ENCODE measurements around the gene IRX4.

Gene IRX4

DNA sequence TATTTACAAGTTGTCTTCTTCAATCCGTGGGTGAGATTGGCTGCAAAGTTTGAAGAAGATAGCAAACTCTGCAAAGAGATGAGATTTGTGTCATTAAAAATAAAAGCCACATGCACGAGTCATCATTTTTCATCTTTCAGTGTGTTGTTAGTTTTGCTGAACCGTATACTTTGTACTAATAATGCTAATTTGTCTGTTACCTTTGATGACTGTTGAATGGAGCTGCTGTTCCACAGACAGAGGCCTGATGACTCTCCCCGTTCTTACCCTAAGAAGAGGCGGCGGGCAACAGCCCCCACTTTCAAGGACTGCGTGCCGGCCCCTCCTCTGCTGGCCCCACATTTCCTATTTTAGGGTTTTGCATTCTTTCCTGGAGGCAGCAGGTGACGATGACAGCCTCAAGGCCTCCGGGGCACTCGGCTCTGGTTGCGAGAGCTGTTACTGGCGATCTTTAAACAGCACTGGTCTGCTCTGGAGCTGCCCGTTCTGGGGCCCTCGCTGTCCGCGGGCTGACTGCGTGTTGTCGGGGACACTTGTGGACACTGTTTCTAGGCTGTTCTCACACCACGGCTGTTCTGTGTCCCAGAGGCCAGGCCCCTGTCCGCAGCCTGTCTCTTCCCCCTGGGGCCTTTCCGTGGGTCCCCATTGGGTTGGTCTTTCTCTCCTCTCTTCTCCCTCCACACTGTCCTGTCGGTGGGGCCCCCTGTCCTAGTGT is 46.4 kb downstream of the IRX4 start:
- no peak for DNase-seq (ENCODE audit: low read depth)

- DNase-seq (ENCODE audit: low read depth) = no peak
These were observed 47.3 kb downstream of the IRX4 start for GRCh38 chr5:1835431-1835830.

DNA sequence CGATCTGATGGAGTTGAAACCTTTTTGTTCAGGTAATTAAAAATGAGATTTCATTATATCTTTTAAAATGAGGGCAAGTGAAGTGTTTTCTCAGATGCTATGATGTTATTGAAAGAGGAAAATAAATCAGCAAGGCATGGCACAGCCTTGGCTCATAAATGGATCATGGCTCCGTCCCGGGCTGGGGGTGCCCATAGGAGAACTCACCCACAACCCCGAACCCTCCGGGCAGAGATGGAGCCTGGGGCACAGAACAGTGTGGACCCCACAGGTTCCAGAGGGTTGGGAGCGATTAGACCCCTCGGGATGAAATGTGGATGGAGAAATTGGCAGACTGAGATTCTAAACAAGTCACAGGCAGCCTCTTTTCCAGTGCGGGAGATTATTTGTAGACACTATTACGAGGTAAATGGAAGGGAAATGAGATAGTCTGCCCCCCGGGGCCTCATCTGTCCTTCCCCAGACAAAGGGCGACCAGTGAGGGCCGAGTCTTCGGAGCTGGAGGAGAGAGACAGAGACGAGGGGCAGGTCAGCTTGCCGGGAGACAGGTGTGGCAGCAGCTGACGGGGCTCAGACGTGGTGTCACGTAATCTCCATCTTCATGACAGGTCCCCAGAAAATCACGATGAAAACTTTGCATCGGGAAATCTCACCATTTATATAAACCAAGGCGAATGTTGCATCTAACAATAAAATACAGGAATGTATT is 47.9 kb downstream of the IRX4 start:
- DNase-seq (ENCODE audit: low read depth) = no peak

GRCh38 chr5:1834022-1834551 is 48.6 kb downstream of the IRX4 start:
- no peak for DNase-seq (ENCODE audit: low read depth)

DNA sequence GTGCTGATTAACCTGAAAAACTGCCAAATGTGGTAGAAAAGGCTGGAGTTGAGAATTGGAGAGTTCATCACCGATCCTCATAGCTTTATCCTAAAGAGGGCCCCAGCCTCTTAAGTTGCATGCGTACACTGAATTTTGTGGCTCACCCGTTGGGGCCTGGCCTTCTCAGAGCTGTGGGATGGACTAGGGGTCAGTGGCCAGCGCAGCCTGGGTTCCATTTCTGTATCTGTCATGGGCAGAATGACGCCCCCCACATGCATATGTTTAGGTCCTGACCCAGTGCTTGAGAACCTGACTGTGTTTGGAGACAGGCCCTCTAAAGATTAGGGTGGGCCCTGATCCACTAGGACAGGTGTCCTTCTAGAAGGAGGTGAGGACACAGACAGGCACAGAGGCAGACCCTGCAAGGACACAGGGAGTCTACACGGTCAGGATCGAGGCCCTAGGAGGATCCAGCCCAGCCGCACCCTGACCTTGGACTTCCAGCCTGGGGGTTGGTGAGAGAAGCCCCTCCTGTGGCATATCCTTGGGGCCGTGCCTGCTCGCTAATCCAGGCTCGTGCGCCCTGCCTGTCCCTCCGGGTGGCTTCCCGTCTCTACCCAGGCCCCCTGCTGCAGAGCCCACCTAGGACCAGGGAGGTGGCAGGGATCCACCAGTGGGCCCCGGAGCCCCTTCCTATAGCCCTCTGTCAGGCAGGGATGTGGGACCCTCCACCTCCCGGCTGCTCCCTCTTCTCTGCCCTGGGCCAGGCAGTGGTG is 49.3 kb downstream of the IRX4 start:
- DNase-seq (ENCODE audit: low read depth) = no peak

DNA sequence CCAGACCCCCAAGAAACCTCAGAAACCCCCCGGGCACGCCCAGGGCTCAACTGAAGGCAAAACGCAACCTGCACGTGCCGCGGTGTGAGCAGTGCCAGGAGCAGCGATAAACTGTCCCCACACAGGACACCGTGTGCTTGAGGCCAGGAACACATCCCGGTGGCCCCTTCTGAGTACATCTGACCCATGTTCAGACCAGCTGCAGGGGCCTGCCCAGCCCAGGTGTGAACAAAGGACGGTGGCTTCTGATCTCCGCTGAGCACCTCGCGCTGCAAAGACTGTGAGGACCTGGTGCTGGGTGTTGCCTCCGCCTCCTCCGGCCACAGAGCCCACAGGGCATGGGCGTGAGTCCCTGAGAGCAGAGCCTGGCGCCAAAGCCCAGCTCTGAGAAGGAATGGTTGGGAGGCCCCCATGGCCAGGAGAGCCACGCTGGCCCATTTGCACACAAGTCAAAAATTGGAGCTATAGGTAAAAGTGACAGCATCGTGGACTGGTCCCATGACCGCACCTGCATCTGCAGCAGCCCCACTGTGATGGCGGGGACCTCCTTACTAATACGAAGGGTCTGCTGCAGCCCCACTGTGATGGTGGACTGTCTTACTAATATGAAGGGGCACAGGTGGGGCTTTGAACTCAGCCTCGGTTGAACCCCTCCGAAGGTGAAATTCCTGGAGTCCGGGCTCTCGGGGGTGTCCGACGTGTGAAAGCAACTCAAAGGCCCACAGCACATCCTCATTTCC is 50.0 kb downstream of the IRX4 start:
- no peak for DNase-seq (ENCODE audit: low read depth)

DNA sequence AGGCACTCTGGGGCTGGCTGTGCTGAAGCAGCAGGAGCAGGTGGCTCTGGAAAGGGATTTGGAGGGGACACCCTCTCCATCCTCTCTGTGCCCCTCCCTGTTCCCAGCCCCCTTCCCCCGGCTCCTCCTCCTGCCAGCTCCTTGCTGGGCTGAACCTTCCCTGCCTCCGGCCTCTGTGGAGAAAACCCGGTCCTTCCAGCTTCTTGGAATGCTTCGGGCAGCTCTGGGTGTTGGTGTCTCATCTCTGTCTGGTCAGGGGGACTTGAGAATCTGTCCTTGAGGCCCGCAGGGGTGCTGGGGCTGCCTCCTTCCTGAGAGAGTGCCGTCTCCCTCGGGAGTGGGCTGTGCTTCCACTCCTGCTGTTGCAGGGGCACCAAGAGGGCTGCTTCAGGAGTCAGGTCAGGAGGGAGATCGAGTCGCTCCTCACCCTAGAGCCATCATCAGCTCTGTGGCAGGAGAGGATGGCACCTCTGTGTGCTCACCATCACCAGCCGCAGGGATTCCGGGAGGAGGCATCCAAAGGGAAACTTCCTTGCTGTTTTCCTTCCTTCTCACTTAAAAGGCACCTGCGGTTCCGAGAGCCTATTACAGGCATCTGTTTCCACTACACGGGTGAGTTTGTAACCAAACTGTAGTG is 50.9 kb downstream of the IRX4 start:
- no peak for DNase-seq (ENCODE audit: low read depth)

- no peak for DNase-seq (ENCODE audit: low read depth)
These were observed 51.5 kb downstream of the IRX4 start for GRCh38 chr5:1831257-1831656.

GRCh38 chr5:1830571-1831228 is 52.0 kb downstream of the IRX4 start:
- no peak for DNase-seq (ENCODE audit: low read depth)

GRCh38 chr5:1827886-1828397 is 54.8 kb downstream of the IRX4 start:
- no peak for DNase-seq (ENCODE audit: low read depth)
